Endodermal cell (in vitro differentiated cells): ENCODE measurements around the gene AP4E1. TPM values are rescaled to one million over a fixed set of nuclear protein-coding genes. Genes with fewer than 3 reads are reported as not detected.

ENCODE experiments used
- DNase-seq: peaks from one replicate; pipeline ENCODE4 v3.0.0-alpha.2; 2017
- H3K27ac ChIP-seq: 2 replicates; pipeline ENCODE4 v1.5.1; 2013; ENCODE audit warnings: mild to moderate bottlenecking, low read depth, low read length, moderate library complexity
- H3K27me3 ChIP-seq: 2 replicates; pipeline ENCODE4 v1.6.1; 2013; ENCODE audit warnings: mild to moderate bottlenecking, low read length, moderate library complexity; ENCODE audit not compliant: insufficient read depth, control insufficient read depth, poor library complexity, severe bottlenecking
- H3K36me3 ChIP-seq: 2 replicates; pipeline ENCODE4 v1.7.0; 2013; ENCODE audit warnings: mild to moderate bottlenecking, low read length, moderate library complexity; ENCODE audit not compliant: control insufficient read depth, insufficient read depth
- H3K4me1 ChIP-seq: one replicate; pipeline ENCODE4 v1.7.0; 2013; ENCODE audit warnings: low read length; ENCODE audit not compliant: control insufficient read depth, insufficient read depth
- H3K4me3 ChIP-seq: 2 replicates; pipeline ENCODE4 v1.5.1; 2013; ENCODE audit warnings: mild to moderate bottlenecking, low read length, moderate library complexity
- H3K9ac ChIP-seq: 2 replicates; pipeline ENCODE4 v1.6.1; 2013; ENCODE audit warnings: mild to moderate bottlenecking, low read length, moderate library complexity; ENCODE audit not compliant: poor library complexity, severe bottlenecking; ENCODE audit errors: extremely low read depth
- H3K9me3 ChIP-seq: 2 replicates; pipeline ENCODE4 v1.6.1; 2013; ENCODE audit warnings: mild to moderate bottlenecking, low read length, moderate library complexity; ENCODE audit not compliant: control insufficient read depth
- H3K27ac Mint-ChIP-seq: 2 replicates; pipeline ENCODE4 v1.8.0; 2020; ENCODE audit warnings: mixed read lengths
- H3K27me3 Mint-ChIP-seq: 2 replicates; pipeline ENCODE4 v1.8.0; 2021; ENCODE audit warnings: mild to moderate bottlenecking, mixed read lengths; ENCODE audit not compliant: insufficient read depth
- H3K36me3 Mint-ChIP-seq: 2 replicates; pipeline ENCODE4 v1.8.0; 2020; ENCODE audit warnings: low read depth, mixed read lengths
- H3K4me1 Mint-ChIP-seq: 2 replicates; pipeline ENCODE4 v1.8.0; 2020; ENCODE audit warnings: mixed read lengths
- H3K4me3 Mint-ChIP-seq: 2 replicates; pipeline ENCODE4 v1.8.0; 2020; ENCODE audit warnings: mild to moderate bottlenecking, moderate library complexity, mixed read lengths
- H3K9me3 Mint-ChIP-seq: 2 replicates; pipeline ENCODE4 v1.8.0; 2020; ENCODE audit warnings: mild to moderate bottlenecking, mixed read lengths
- WGBS, 2 experiments: methylation state at CpG; one replicate each; pipeline versions ENCODE4 v1.1.5 to v1.1.7; 2013; ENCODE audit warnings: missing lambda C conversion rate in 2 of 2, mixed read lengths in 1 of 2; ENCODE audit not compliant: insufficient coverage in 1 of 2, insufficient read length in 1 of 2; 5-methylcytosine and 5-hydroxymethylcytosine counted together
- total RNA-seq, 2 donors: library from RNA; stranded (reverse); fragmentation: NEBNext Ultra II Directional in 1 of 2; extraction: Animal tissue kit (Norgen Biotek cat#: 25700) in 1 of 2; gene quantifications; 2 replicates in 1 of 2; 3 replicates in 1 of 2; pipeline ENCODE4 v1.2.1, GENCODE V29; 2021
- TF ChIP-seq, protein P1 (sequence below): fragments of 200-600 bp; sonication (generic); conservative IDR thresholded peaks from 2 replicates; pipeline ENCODE4 v1.5.0; 2021; ENCODE audit warnings: antibody characterized with exemption, mild to moderate bottlenecking

Gene AP4E1
- total RNA-seq, 2 donors from 2014 or later, result 7.8 to 12.5 TPM

DNA sequence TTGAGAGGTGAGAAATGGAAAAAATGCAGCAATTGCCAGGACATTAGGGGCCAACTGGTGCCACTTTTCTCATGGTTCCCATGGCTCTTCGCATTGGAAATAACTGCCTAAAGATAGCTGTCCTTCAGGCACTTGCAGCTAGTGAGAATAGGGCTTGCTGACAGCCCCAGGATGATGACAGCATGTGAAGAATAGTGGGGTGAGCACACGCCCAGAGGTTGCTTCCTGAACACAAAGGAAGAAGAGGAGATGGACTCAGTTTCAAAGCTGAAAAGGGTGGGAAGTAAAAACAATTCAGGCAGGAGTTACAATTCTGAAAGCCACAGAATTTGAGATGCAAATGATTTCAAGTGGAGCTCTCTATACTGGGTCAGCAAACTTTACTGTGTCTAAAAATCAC is 140.6 kb downstream of the AP4E1 start:
- Histone ChIP-seq H3K4me3 (no peak overlapping the region), H3K27ac (no peak overlapping the region), H3K9me3 (no peaks in the 10 kb centered on the region), H3K27me3 (peaks cover 47% of the 10 kb centered on the region), H3K4me1 (peaks cover 6% of the 10 kb centered on the region), H3K36me3 (no peaks in the 10 kb centered on the region), H3K9ac (no peak overlapping the region)
- Mint-ChIP-seq H3K27ac (no peak overlapping the region), H3K27me3 (peaks cover 59% of the 10 kb centered on the region), H3K4me3 (no peak overlapping the region), H3K36me3 (peaks cover 2% of the 10 kb centered on the region), H3K9me3 (peaks cover 3% of the 10 kb centered on the region), H3K4me1 (peaks cover 16% of the 10 kb centered on the region)
- WGBS, 2 experiments, result 85 to 96% methylated on average over 2 of the region's 2 CpGs
- DNase-seq, result no peak
- TF ChIP-seq, protein P1, sequence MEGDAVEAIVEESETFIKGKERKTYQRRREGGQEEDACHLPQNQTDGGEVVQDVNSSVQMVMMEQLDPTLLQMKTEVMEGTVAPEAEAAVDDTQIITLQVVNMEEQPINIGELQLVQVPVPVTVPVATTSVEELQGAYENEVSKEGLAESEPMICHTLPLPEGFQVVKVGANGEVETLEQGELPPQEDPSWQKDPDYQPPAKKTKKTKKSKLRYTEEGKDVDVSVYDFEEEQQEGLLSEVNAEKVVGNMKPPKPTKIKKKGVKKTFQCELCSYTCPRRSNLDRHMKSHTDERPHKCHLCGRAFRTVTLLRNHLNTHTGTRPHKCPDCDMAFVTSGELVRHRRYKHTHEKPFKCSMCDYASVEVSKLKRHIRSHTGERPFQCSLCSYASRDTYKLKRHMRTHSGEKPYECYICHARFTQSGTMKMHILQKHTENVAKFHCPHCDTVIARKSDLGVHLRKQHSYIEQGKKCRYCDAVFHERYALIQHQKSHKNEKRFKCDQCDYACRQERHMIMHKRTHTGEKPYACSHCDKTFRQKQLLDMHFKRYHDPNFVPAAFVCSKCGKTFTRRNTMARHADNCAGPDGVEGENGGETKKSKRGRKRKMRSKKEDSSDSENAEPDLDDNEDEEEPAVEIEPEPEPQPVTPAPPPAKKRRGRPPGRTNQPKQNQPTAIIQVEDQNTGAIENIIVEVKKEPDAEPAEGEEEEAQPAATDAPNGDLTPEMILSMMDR, result no peak

DNA sequence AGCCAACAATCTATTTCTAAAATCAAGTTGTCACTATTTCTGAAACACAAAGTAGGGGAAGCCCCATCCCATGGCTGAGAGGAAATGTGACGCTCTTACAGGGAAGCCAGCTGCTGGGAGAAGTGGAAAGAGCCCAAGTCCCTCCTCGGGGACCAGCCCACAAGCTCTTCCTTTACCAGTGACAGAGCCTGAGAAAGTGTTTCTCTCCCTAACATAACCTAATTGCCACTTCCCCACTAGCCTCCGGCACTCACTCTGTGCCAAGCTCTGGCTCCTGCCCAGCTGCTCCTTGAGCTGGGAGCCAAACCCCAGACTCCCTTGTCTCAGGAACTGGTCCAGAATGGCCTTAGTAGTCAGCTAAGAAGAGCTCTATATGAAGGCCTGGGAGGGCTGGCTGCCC is 143.3 kb downstream of the AP4E1 start:
- H3K4me1 ChIP-seq, result peaks cover 6% of the 10 kb centered on the region
- no peaks in the 10 kb centered on the region for H3K36me3 ChIP-seq
- no peak for DNase-seq

DNA sequence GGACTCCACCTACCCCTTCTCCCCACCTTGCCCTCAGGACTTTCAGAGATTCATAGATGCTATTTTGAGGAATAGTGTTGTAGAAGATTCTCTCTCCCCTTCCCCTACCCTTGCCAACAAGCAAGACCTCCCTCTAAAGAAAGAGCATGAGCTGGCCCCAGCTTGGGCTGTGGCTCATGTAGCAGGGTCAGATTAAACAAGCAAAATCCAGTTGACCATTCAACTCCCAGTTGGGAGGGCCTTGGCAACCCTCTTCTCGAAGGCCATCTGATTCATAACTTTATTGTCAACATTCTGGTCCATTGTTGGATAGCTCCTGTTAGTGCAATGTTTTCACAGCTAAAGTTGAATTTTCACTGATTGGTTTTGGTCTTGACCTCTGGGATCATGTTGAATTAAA is 145.1 kb downstream of the AP4E1 start:
- H3K36me3 ChIP-seq, result no peaks in the 10 kb centered on the region
- no peak overlapping the region for H3K9ac ChIP-seq
- Mint-ChIP-seq H3K27me3 (peaks cover 59% of the 10 kb centered on the region), H3K4me3 (no peak overlapping the region), H3K9me3 (no peaks in the 10 kb centered on the region), H3K4me1 (peaks cover 7% of the 10 kb centered on the region), H3K36me3 (no peaks in the 10 kb centered on the region), H3K27ac (no peak overlapping the region)
- H3K27me3 ChIP-seq, result peaks cover 37% of the 10 kb centered on the region
- WGBS, 2 experiments, result 85 to 100% methylated on average over 1 of the region's 1 CpG
- TF ChIP-seq, protein P1, result no peak
- no peaks in the 10 kb centered on the region for H3K4me1 ChIP-seq
- no peak for DNase-seq
- H3K27ac ChIP-seq, result no peak overlapping the region
- no peaks in the 10 kb centered on the region for H3K9me3 ChIP-seq
- no peak overlapping the region for H3K4me3 ChIP-seq

More for the DNA sequence above, 143.3 kb downstream of the AP4E1 start:
- H3K27me3 Mint-ChIP-seq, result peaks cover 62% of the 10 kb centered on the region
- Histone ChIP-seq H3K9me3 (no peaks in the 10 kb centered on the region), H3K27ac (no peak overlapping the region), H3K9ac (no peak overlapping the region), H3K4me3 (no peak overlapping the region), H3K27me3 (peaks cover 36% of the 10 kb centered on the region)
- H3K27ac Mint-ChIP-seq, result no peak overlapping the region
- no peak overlapping the region for H3K4me3 Mint-ChIP-seq
- no peaks in the 10 kb centered on the region for H3K36me3 Mint-ChIP-seq
- TF ChIP-seq, protein P1, result no peak
- WGBS, 2 experiments, result 86% methylated on average over 3 of the region's 3 CpGs; no CpG with 5 or more reads in 1 of the 2 experiments
- H3K4me1 Mint-ChIP-seq, result peaks cover 19% of the 10 kb centered on the region
- no peaks in the 10 kb centered on the region for H3K9me3 Mint-ChIP-seq
